Stimulated activated CD4-positive, alpha-beta T cell treated with anti-CD3 and anti-CD28 coated beads, TNF-alpha, amount 100 ng/mL, for 4 hours (primary cell): ENCODE data around the gene TSEN34.
"Not testable (repeated sequence)": the region's sequence is repeated elsewhere in the genome, so short reads cannot be mapped to it uniquely, and the experiment has no call there.

Source experiments
- DNase-seq, 3 experiments: peaks; one replicate each; pipeline ENCODE4 v3.0.0-alpha.2; 2020; ENCODE audit warnings: low read depth in 3 of 3

Gene TSEN34

GRCh38 chr19:54160854-54161253 lies 30.3 kb upstream of the TSEN34 start:
- no peak for DNase-seq

GRCh38 chr19:54162241-54162805 lies 28.8 kb upstream of the TSEN34 start:
- peak; percentile 65 to 75 (median 68) for DNase-seq

GRCh38 chr19:54162884-54163283 lies 28.2 kb upstream of the TSEN34 start:
- DNase-seq = no peak

GRCh38 chr19:54164369-54165068 lies 26.6 kb upstream of the TSEN34 start:
- peak in 1 of 3 experiments; percentile 35 for DNase-seq

- no peak for DNase-seq
These were observed 25.9 kb upstream of the TSEN34 start for GRCh38 chr19:54165222-54165621.

GRCh38 chr19:54168174-54168917 lies 22.8 kb upstream of the TSEN34 start:
- peak; percentile 80 to 90 (median 84) for DNase-seq

- no peak for DNase-seq
These were observed 21.9 kb upstream of the TSEN34 start for GRCh38 chr19:54169149-54169740.

- DNase-seq = not testable (repeated sequence)
These were observed 19.2 kb upstream of the TSEN34 start for GRCh38 chr19:54171736-54172431.

- DNase-seq = no peak
These were observed 18.4 kb upstream of the TSEN34 start, which contains the start of gene TMC4 for GRCh38 chr19:54172471-54173358. Gene TMC4 (minus strand): TSS chr19:54173160. CDS start chr19:54173117, 43 bp downstream.

- no peak for DNase-seq
These were observed 17.8 kb upstream of the TSEN34 start for GRCh38 chr19:54173359-54173699.

GRCh38 chr19:54173951-54174834 lies 16.9 kb upstream of the TSEN34 start:
- no peak for DNase-seq

GRCh38 chr19:54178581-54179261 lies 12.4 kb upstream of the TSEN34 start:
- DNase-seq = no peak

- no peak for DNase-seq
These were observed 11.8 kb upstream of the TSEN34 start for GRCh38 chr19:54179262-54179852.

GRCh38 chr19:54179921-54180461 lies 11.1 kb upstream of the TSEN34 start:
- no peak for DNase-seq

- no peak for DNase-seq
These were observed 10.4 kb upstream of the TSEN34 start for GRCh38 chr19:54180691-54181091.

- not testable (repeated sequence) for DNase-seq
These were observed 9.2 kb upstream of the TSEN34 start for GRCh38 chr19:54181894-54182293.

- no peak for DNase-seq
These were observed 7.7 kb upstream of the TSEN34 start for GRCh38 chr19:54183431-54183830.

GRCh38 chr19:54186351-54186750 lies 4.8 kb upstream of the TSEN34 start:
- DNase-seq = no peak
